Esophagus muscularis mucosa (tissue), 4 donors: Measurements from ENCODE around the gene ABLIM3.

ENCODE experiments used
- EP300 ChIP-seq: sonication (generic); formaldehyde crosslinking; IDR thresholded peaks from one replicate; pipeline ENCODE4 v1.6.1; 2017; ENCODE audit warnings: antibody characterized with exemption
- POLR2A ChIP-seq: fragments of 450-650 bp; IDR thresholded peaks from one replicate; pipeline ENCODE4 v1.6.1; 2017; ENCODE audit warnings: antibody characterized with exemption, moderate library complexity, mild to moderate bottlenecking, low read depth
- POLR2AphosphoS5 ChIP-seq, 2 donors: sonication (generic); formaldehyde crosslinking; IDR thresholded peaks; one replicate each; pipeline ENCODE4 v1.6.1; 2017; ENCODE audit warnings: antibody characterized with exemption in 2 of 2
- TF ChIP-seq, protein P1 (sequence below), 3 experiments: fragments of 200-600 bp in 2 of 3; fragments of 450-650 bp in 1 of 3; sonication (generic) in 2 of 3; IDR thresholded peaks; one replicate each; pipeline ENCODE4 v1.5.1; 2017 to 2019; ENCODE audit warnings: antibody characterized with exemption in 3 of 3, mild to moderate bottlenecking in 2 of 3, moderate library complexity in 1 of 3

DNA sequence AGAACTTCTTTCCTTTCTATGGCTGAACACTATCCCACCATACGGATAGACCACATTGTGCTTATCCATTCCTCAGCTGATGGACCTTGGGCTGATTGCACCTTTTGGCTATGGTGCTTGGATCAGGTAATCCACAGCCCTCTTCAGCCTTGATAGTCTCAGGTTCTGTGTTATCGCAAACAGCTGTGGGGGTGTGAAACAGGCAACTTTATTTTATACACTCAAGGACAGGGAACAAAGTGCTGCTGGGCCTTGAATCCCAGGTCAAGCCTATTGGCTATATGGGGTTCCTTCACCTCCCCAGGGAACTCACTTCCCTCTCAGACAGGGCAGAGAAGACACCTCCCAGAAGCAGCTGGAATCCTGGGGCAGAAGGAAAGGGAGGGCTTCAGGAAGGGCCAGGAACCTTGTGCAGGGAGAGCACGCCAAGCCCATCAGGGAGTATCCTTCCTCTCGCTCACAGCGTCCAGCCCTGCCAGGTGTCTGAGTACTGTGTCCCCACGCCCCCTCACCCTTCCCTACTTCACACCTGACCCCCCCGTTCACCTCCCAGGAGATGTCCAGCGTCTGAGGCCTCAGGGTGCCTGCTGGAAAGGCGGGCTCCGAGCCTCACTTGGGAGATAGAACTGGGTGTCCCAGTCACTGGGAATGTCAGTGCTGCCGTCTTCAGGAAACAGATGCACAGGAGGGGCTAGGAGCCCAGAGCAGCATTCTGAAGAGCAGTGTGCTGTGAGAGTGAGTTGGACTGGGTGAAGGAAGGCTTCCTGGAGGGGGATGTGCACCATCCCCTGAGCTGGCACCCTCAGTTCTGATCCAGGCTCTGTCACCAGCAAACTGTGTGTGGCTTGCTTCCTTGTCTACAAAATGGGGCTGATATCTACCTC is 163.1 kb downstream of the ABLIM3 start:
- TF ChIP-seq, protein P1, sequence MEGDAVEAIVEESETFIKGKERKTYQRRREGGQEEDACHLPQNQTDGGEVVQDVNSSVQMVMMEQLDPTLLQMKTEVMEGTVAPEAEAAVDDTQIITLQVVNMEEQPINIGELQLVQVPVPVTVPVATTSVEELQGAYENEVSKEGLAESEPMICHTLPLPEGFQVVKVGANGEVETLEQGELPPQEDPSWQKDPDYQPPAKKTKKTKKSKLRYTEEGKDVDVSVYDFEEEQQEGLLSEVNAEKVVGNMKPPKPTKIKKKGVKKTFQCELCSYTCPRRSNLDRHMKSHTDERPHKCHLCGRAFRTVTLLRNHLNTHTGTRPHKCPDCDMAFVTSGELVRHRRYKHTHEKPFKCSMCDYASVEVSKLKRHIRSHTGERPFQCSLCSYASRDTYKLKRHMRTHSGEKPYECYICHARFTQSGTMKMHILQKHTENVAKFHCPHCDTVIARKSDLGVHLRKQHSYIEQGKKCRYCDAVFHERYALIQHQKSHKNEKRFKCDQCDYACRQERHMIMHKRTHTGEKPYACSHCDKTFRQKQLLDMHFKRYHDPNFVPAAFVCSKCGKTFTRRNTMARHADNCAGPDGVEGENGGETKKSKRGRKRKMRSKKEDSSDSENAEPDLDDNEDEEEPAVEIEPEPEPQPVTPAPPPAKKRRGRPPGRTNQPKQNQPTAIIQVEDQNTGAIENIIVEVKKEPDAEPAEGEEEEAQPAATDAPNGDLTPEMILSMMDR (IDR thresholded peaks at IDR 0.05): no peak
- TF ChIP-seq POLR2A (no peak), POLR2AphosphoS5 (IDR thresholded peaks at IDR 0.05) (no peak), EP300 (no peak)
